HG02571 (cell line): ENCODE measurements around the gene SNAP25.

ENCODE experiments used
- ATAC-seq: cut with Tn5 transposase; IDR thresholded peaks from one replicate; pipeline ENCODE4 v1.9.1; 2021; ENCODE audit warnings: mild to moderate bottlenecking, moderate library complexity; ENCODE audit not compliant: unreplicated experiment

SNAP25 gene

DNA sequence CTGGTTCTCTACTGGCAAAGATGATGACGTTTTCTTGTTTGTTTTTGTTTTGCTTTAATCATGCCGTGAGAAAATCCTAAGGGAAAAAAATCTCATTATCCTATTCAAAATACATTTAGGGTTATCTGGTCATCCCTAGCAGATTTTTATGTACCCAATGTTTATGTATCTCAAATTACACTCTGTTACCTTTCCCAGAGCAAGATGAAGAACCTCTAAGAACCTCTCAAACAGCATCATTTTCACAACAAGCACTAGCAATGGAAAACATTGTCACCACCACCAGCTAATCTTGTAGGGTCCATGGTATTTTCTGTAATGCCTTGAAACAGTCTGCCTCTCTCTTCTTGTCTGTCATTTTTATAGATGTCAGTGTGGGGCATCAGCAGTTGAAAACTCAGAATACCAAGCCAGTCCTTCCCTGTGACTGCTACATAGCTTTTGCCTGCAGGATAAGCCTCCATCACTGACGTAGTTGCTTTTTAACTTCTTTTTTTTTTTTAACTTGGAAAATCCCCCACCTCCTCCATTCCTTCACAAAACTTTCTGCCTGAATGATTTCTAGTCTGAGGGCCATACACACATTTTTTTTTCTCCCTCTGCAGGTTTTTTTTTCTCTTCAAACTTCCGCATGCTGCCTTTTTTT is 2.4 kb upstream of the SNAP25 start:
- ATAC-seq: no peak

- no peak for ATAC-seq
These were observed 764 bp upstream of the SNAP25 start for GRCh38 chr20:10217721-10218410.

DNA sequence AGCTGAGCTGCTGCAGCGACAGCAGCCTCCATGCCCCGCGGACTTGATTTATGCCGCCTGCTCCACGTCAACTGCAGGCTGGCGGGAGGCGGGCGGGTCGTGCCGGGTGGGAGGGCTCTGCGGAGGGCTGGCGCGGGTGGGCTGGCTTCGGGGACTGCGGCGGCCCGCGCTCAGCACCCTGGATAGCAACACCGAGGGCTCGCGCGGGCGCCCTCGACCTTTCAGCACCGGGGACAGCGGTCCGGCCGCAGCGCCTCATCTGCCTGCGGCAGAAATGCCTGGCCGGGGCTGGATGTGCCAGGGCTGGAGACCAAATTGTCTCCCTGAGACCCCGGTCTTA is 792 bp downstream of the SNAP25 start:
- peak; percentile 51 for ATAC-seq

DNA sequence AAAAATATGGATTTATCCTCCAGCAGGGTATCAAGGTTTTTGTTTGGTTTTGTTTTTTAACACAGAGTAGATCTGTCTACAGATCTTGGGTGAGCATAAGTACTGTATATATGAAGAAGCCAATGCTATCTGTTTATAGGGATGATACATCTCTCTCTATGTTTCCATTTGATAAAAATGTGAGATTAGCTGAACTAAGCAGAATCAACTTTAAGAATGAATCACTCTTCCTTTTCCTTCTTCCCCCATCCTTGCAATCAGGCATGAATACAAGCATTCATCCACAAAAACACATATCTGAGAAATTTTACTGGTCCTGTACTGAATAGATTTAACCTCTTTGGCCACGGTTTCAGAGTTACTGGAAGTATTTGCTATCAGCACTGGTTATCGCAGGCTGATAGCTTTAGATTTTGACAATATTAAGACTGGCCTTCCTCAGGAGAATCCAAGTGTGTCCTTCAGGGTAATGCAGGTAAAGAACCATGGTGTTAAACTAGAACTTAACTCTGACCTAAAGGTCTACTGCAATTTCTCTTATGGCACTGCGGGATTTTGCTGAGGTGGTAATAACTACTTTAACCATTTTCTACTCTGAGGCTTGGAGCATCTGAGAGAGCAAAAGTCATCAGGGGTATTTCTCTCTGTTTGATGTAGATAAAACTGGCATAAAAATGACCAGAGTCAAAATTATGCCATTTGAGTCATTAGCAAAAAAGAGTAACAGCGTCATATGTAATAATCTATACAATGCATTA is 1.5 kb downstream of the SNAP25 start:
- no peak for ATAC-seq

- ATAC-seq: no peak
These were observed 2.4 kb downstream of the SNAP25 start for GRCh38 chr20:10221021-10221420.

DNA sequence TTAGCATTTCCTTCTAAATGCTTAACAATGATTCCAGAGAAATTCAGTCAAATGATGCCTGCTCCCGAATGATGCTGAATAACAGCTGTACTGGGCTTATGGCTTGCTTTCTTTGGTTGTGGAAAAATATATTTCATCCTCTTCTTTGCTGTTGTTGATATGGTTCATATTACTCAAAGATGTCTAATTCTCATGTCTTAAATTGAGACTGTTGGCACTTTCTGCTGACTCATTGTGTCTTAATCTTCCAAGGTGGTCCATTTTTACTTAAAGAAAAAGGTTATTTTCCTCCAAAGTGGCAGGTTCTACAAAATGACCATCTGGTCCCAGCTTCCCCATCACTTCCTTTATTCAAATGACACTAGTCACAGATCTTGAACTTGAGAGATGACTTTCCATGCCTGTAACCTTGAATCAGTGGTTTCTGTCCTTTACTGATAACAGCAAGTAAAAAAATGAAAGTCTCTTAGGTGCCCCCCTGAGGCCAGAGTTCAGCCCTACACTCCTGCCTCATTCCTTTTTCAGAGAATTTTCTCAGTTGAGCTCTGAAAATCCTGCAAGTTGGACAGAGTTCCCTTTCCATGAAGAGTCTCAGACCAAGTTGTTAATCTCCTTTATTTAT is 6.9 kb downstream of the SNAP25 start:
- no peak for ATAC-seq

GRCh38 chr20:10228330-10228729 is 9.7 kb downstream of the SNAP25 start:
- no peak for ATAC-seq

- no peak for ATAC-seq
These were observed 12.7 kb downstream of the SNAP25 start for GRCh38 chr20:10231290-10231689.

DNA sequence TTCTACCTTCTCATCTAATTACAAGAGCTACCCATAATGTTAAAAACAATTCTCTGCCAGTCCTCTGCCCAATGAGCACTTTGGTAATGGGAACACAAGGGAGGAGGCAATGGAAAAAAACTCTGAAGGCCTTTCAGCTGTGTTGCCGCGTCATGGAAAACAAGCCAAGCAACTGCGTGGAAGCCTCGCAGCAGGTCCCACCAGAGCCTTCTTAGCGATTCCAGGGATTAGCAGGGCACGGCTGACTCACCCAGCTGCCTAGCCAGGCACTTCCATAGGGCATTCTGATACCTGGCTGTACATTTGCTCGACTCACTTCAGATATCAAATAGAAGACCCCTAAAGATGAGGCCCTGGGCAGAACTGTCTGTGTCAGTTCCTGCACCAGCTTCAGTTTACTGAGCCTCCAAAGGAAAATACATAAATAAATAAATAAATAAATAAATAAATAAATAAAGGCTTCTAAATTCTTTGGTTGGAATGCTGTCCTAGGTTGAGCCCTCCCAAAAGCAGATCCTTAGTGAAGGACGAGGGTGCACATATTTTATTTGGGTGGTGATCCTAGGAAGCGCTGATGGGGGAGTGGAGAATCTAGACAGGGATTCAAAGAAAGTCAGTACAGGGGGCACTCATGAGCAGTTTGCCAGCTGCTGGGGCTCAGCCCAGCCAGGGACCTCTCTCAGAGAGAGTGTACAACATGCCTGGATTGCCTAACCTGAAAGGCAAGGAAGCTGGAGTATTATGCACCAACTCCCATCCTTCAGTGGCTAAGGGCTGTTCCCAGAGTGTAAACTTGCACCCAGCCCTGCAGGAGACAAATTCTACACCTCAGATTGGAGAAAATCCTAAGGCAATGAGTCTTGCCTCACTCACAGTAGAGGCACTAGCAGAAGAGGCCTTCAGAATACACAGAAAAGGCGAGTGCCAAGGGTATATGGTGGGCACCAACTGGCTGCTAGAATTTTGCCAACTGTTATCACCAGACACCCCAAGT is 18.2 kb downstream of the SNAP25 start:
- no peak for ATAC-seq

DNA sequence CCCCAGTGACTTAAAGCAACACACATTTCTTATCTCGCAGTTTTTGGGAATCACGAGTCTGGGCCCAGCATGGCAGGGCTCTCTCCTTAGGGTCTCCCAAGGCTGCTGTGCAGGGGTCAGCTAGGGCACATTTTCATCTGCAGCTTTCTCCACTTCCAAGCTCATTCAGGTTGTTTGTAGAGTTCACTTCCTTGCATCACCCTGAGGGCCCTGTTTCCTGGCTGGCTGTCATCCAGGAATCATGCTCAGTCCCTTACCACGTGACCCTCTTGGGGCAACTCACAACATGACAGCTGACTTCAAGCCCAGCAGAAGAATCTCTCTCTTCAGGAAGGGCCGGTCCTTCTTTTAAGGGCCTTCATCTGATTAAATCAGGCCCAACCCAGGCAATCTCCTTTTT is 21.3 kb downstream of the SNAP25 start:
- no peak for ATAC-seq

GRCh38 chr20:10240655-10241054 is 22.0 kb downstream of the SNAP25 start:
- ATAC-seq: no peak

DNA sequence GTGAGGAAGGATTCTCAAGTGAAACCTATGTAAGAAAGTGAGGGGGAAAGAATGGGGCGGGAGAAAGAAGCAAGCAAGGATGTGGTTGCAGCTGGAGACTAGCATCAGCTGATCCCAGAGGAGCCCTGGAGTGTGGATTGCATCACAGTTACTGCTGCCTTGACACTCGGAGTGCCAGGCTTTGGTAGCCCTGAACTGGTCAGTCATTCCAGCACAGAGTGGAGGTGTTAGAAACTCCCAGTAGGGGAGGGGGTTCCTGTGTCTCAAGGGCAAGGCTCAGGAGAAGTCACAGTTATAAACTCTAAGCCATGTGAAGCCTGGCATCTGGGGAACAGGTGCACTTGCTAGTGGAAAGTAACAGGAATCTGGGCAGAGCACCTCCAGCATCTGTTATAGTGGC is 23.5 kb downstream of the SNAP25 start:
- ATAC-seq: no peak

DNA sequence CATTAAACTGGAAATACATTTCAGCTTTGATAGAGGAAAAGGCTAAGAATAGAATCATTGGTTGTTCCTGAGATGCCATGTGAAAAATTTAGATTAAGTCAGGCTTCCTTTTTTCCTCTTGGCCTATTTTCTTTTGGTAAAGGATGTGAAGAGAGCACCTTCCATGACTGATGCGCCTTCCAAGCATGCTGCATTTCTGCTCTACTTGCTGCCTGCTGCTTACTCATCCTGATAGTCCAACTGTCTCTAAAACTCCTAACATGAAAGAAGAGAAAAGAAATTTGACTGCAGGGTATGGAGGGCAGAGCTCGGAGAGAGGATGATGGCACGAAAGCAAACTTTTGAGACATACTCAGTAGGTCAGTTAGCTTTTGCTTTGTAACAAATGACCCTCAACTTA is 28.8 kb downstream of the SNAP25 start:
- no peak for ATAC-seq

- no peak for ATAC-seq
These were observed 30.6 kb downstream of the SNAP25 start for GRCh38 chr20:10249048-10249770.

DNA sequence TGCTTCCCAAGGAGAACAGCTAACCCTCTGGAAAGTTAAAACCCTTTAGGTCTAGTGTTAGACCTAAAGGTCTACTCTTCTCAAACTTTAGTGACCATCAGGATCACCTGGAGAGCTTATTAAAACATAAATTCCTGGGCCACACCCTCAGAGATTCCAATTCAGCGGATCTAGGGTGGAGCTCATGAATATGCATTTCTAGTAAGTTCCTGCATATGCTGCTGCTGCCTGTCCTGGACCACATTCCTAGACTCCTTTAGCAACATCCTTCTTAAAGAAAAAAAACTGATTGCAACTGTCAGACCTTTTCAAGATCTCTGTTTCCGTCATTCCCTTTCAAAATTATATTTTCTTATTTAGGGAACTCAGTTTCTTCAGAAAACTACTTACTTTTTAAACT is 31.2 kb downstream of the SNAP25 start:
- ATAC-seq: no peak

GRCh38 chr20:10250902-10251301 is 32.3 kb downstream of the SNAP25 start:
- no peak for ATAC-seq

DNA sequence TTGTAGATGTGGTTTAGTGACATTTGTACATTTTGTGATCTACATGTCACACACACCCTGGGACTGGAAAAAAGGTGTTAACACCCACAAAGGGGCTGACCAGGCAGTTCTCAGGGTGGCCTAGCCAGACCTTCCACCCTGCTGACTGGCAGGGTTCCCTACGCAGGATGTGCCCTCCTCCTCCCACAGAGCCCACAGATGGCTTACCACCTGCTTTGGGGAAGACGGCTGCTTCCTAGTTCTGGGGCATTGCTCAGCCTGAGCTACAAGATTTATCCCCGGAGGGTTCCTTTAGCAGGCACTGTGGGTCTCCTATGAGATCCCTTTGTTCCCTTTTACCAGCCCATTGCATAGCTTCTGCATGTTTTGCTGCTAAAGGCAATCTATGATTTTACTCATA is 35.1 kb downstream of the SNAP25 start:
- ATAC-seq: no peak

- ATAC-seq: no peak
These were observed 37.2 kb downstream of the SNAP25 start for GRCh38 chr20:10255846-10256245.

DNA sequence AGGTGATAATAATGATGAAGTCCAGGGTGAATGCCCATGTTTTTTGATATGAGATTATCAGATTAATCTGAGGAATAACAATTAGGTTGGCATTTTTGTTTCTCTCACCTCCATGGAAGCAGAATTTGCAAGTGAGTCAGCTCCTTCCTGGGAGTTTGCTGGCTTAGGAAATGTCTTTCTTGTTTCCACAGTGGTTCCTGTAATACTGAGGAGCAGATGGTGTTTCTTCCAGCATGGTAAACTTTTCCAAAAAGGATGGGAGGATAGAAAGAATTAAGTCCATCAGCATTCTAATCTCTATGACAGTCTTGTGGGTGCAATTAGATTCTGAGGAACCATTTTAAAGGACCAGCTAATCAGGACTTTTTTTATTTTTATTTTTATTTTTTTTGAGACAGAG is 40.5 kb downstream of the SNAP25 start:
- no peak for ATAC-seq

DNA sequence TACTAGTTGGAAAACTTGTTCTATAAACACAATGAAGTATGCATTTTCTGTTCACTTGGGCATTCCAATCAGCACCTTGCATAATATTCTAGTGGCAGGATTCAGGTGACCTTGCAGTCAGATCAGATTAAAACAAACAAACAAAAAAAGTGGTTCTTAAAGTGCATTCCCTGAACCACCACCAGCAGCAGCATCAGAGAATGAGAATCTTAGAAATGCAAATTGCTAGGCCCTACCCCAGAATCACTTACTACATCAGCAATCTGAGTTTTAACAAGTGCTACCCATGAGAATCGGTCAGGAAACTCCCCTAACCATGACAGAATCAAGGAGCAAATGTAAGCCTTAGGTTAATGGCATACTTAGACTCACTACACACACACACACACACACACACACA is 41.7 kb downstream of the SNAP25 start:
- no peak for ATAC-seq
